PFSK-1 (cell line): ENCODE results near the gene CSNK1G1.

Experiments
- FOXP2 ChIP-seq: optimal IDR thresholded peaks from 2 replicates; pipeline ENCODE3; 2011; ENCODE audit warnings: borderline replicate concordance, control low read depth, inconsistent platforms; ENCODE audit not compliant: insufficient read depth; ENCODE audit errors: extremely low read length, extremely low read depth
- POLR2AphosphoS5 ChIP-seq: IDR thresholded peaks from 2 replicates; pipeline ENCODE4 v1.6.1; 2012; ENCODE audit warnings: low read depth, mild to moderate bottlenecking, control low read depth, low read length, moderate library complexity
- REST ChIP-seq, 2 experiments: IDR thresholded peaks; 2 replicates each; pipeline versions ENCODE4 v1.6.1 to v1.8.0; 2011 to 2012; ENCODE audit warnings: low read depth in 2 of 2, low read length in 2 of 2, control low read depth in 1 of 2, inconsistent platforms in 1 of 2, mild to moderate bottlenecking in 1 of 2, moderate library complexity in 1 of 2; ENCODE audit not compliant: insufficient read depth in 1 of 2
- TAF1 ChIP-seq: IDR thresholded peaks from 2 replicates; pipeline ENCODE4 v1.6.1; 2012; ENCODE audit warnings: low read length, control low read depth, borderline replicate concordance; ENCODE audit not compliant: insufficient read depth

GRCh38 chr15:64396789-64397188 lies 40.8 kb upstream of the CSNK1G1 start:
- TF ChIP-seq TAF1 (no peak), FOXP2 (no peak), POLR2AphosphoS5 (no peak), REST (IDR thresholded peaks at IDR 0.05; ENCODE audit: insufficient read depth in 1 of 2, low read depth in 2 of 2, low read length in 2 of 2) (no peak)
